Frontal cortex (tissue), 4 donors: ENCODE results near the gene ZNF316. TPM values are rescaled to one million over a fixed set of nuclear protein-coding genes. Genes with fewer than 3 reads are reported as not detected.
"Not testable (repeated sequence)": the region's sequence is repeated elsewhere in the genome, so short reads cannot be mapped to it uniquely, and the experiment has no call there.

Experiments
- DNase-seq, 2 donors: peaks; one replicate each; pipeline ENCODE4 v3.0.0; 2012; ENCODE audit warnings: low spot score in 2 of 2
- FAIRE-seq: peaks from 2 replicates; lab custom pipeline; 2012; peaks lifted over from hg19 to GRCh38; lab: Jason Lieb, UNC
- total RNA-seq: library from RNA; depleted of rRNA; stranded (reverse); fragments of >200 nt; gene quantifications from one replicate; pipeline ENCODE4 v1.2.3, GENCODE V29; 2014
- donor health status: control.
- donor health status: control.
- donor health status: control.

ZNF316 gene
- total RNA-seq, 1 donor from 2014 or later, result 15.5 TPM

DNA sequence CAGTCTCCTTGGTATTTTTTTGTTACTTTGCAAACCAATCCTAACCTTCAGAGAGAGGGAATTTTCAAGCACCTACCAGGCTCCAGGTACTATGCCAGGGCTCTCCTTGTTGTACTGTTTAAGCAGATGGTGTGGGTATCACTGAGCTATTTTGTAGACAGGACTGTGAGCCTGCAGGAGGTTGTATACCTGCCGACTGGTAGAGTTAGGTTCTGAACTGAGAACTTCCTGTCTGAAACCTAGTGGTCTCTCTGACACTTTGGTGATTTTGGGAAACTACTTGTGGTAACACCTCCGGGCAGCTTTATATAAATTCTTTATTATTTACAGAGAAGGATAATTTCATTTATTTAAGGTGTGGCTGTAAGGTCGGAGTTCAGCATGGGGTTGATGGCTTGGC, 17.2 kb upstream of the ZNF316 start:
- DNase-seq, result no peak
- no peak for FAIRE-seq

DNA sequence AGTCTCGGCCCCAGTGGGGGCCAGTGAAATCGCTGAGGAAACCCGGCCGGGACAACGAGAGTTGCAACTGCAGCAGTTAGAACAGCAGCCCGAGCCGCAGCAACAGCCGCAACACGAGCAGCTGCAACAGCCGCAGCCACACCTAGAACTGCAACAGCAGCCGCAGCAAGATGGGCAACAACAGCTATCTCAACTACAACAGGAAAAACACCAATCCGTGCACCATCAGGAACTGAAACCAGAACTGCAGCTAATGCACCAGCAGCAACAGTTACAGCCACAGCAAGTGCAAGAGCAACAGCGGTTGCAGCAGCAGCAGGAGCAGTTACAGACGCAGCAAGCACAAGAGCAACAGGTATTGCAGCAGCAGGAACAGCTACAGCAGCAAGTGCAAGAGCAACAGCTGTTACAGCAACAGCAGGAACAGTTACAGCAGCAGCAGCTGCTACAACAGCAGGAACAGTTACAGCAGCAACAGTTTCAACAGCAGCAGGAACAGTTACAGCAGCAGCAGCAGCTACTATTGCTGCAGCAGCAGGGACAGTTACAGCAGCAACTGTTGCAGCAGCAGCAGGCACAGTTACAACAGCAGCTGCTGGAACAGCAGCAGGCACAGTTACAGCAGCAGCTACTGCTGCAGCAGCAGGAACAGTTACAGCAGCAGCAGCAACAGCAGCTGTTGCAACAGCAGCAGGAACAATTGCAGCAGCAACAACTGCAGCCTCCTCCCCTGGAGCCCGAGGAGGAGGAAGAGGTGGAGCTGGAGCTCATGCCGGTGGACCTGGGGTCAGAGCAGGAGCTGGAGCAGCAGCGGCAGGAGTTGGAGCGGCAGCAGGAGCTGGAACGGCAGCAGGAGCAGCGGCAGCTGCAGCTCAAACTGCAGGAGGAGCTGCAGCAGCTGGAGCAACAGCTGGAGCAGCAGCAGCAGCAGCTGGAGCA, 15.7 kb upstream of the ZNF316 start:
- no peak for DNase-seq
- no peak for FAIRE-seq

- FAIRE-seq (no peak), DNase-seq (no peak)
Measured at GRCh38 chr7:6622134-6622710, 14.9 kb upstream of the ZNF316 start.

GRCh38 chr7:6623589-6624245, 13.4 kb upstream of the ZNF316 start:
- FAIRE-seq, result no peak
- DNase-seq, result no peak

DNA sequence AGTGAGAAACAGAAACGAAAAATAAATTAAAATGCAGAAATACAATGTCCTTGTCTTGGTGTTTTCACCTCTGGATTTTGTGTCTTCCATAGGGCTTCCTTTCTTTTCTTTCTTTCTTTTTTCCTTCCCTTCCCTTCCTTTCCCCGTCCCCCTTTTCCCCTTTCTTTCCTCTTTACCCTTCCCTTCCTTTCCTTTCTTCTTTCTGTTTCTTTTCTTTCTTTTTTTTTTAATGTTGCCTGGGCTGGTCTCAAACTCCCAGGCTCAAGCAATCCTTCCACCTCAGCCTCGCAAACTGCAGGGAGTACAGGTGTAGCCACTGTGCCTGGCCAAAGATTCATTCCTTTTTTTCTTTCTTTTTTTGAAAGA, 12.9 kb upstream of the ZNF316 start:
- DNase-seq (no peak), FAIRE-seq (no peak)

- FAIRE-seq (no peak), DNase-seq (no peak)
Measured at GRCh38 chr7:6628045-6628444, 9.1 kb upstream of the ZNF316 start.

DNA sequence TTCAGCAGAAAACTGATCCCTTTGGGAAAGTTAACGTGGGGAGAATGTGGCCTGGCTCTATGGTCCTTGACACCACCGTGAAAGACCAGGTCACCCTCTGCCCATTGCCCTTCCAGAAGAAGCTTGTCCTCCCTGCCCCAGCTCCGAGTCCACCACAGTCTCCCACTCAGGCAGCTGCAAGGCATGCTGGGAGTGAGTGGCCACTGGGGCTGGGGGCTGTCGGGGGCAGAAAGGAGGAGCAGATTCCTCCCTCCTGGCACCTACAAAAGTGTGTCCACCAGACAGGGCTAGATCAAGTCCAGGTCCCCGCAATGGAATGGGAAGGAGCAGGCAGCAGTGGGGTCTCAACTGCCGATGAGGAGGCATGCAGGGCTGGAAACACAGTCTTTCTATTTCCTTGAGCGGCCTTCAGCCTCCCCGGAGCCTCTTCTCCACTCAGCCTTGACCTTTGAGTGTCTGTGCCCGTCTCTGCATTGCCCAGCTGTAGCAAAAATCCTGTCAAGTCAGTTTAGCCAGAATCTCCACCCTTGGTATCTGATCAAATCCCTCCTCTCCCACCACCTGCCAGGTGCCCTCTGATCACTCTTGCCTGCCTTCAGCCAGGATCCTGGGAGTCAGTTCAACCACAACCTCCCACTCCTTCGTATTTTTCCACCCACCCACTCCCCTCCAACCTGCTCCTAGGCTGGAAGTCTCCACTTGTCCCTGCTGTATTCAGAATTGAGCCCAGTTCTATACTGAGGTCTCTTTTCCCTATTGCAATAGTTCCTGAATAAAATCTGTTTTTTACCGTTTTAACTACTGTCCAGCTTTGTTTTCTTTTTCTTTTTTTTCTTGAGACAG, 6.9 kb upstream of the ZNF316 start:
- FAIRE-seq (no peak), DNase-seq (no peak)

- no peak for DNase-seq
- no peak for FAIRE-seq
Measured at GRCh38 chr7:6631605-6632004, 5.5 kb upstream of the ZNF316 start.

DNA sequence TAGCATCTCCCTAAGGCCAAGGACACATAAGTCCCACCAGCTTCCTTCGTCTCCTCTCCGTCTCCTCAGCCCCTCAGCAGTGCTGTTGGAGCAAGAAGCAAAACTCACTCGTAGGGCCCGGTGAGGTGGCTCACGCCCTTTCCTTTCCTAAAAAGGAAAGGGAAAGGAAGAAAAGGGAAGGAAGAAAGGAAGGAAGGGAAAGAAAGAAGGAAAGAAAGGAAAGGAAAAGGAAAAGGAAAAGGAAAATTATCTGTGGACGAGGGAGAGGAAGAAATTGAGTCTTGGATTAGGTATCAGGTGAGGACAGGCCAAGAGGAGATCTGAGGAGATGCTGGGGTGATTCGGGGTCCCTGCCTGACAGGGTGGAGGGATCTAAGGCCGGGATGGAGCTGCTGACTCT, 3.1 kb upstream of the ZNF316 start:
- no peak for DNase-seq
- no peak for FAIRE-seq

DNA sequence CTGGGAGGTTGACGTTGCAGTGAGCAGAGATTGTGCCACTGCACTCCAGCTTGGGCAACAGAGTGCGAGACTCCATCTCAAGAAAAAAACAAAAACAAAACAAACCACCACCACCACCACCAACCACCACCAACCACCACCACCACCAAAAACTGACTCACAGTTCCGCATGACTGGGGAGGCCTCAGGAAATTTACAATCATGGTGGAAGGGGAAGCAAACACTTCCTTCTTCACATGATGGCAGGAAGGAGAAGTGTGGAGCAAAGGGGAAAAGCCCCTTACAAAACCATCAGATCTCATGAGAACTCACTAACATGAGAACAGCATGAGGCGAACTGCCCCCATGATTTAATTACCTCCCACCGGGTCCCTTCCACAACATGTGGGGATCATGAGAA, 2.1 kb upstream of the ZNF316 start:
- DNase-seq, FAIRE-seq: not testable (repeated sequence)

DNA sequence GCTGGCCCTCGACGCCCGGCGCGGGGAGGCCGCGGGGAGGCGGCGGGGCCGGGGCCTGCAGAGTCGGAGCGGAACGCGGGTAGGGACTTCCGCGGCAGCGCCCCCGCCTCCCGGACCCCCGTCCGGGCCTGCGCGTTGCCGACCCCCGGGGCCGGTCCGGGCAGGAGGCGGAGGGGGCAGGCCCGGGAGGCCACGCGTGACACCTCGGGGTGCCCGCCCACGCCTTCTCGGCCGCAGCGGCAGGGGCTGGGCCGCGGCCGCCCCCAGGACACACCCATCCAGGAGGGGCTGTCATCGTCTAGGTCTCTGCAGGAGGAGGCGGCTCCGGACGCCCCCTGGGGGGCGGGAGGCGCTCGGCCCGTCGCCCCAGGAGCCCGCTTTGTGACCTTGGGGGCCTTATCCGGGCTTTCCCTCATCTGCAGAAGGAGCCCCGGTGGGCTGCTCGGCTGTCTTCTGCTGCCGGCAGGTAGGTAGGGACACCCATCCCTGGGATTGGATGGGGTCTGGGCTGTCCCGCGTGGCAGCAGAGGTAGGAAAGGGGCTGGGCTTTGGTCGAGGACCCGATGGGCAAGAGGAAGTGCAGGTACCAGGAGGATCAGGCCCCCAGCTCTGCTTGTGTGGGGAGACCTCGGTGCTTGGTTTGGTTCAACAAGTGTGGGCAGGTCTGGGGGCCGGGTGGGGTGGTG, 569 bp downstream of the ZNF316 start:
- FAIRE-seq (no peak), DNase-seq (peak in 1 of 2 donors; percentile 74)

DNA sequence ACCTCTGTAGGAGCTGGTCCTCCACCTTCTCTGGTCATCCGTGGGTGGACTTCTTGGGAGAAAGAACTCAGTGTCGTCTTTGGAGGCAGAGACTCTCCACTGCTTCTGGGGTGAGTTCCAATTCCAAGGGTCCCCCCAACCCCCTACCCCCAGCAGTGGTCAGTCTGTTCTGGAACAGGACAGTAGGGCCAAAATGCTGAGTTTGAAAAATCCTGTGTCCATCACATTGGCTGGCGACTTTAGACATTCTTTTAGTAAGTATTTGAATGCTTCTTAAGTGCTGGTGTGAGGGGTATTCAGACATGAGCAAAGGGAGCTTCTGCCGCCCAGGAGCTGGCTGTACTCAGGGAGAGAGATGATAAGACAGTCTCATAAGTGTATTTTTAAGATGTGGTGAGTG, 1.9 kb downstream of the ZNF316 start:
- no peak for FAIRE-seq
- DNase-seq, result no peak

GRCh38 chr7:6639627-6640026, 2.5 kb downstream of the ZNF316 start:
- FAIRE-seq, result no peak
- DNase-seq, result no peak

DNA sequence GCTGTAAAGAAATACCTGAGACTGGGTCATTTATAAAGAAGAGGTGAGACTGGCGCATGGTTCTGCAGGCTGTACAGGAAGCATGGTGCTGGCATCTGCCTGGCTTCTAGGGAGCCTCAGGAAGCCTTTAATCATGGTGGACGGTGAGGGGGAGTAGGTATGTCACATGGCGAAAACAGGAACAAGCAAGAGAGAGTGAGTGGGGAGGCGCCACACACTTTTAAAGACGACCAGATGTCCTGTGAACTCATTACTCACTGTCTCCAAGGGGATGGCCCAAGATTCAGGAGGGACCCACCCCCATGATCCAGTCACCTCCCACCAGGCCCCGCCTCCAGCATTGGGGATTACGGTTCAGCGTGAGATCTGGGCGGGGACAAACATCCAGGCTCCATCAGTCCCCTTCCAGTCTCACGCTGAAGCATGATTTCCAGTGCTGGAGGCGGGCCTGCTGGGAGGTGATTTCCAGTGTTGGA, 3.2 kb downstream of the ZNF316 start:
- no peak for FAIRE-seq
- DNase-seq, result no peak

- FAIRE-seq (no peak), DNase-seq (no peak)
Measured at GRCh38 chr7:6641305-6642035, 4.4 kb downstream of the ZNF316 start.

DNA sequence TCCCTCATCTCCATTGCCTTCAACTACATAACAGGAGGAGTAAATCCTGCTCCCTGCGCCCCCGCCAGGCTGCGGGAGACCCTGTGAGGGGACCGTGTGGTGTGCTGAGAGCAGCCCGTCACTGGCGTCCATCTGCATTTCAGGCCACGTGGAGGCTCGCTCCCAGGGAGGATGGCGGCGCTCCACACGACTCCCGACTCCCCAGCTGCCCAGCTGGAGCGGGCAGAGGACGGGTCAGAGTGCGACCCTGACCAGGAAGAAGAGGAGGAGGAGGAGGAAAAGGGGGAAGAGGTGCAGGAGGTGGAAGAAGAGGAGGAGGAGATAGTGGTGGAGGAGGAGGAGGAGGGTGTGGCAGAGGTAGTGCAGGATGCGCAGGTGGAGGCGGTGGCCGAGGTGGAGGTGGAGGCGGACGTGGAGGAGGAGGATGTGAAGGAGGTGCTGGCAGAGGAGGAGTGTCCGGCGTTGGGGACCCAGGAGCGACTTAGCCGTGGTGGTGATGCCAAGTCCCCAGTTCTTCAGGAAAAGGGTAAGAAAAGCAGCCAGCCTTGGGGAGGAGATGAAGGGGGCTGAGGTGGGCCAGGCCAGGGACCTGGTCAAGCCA, 5.2 kb downstream of the ZNF316 start:
- FAIRE-seq, result no peak

DNA sequence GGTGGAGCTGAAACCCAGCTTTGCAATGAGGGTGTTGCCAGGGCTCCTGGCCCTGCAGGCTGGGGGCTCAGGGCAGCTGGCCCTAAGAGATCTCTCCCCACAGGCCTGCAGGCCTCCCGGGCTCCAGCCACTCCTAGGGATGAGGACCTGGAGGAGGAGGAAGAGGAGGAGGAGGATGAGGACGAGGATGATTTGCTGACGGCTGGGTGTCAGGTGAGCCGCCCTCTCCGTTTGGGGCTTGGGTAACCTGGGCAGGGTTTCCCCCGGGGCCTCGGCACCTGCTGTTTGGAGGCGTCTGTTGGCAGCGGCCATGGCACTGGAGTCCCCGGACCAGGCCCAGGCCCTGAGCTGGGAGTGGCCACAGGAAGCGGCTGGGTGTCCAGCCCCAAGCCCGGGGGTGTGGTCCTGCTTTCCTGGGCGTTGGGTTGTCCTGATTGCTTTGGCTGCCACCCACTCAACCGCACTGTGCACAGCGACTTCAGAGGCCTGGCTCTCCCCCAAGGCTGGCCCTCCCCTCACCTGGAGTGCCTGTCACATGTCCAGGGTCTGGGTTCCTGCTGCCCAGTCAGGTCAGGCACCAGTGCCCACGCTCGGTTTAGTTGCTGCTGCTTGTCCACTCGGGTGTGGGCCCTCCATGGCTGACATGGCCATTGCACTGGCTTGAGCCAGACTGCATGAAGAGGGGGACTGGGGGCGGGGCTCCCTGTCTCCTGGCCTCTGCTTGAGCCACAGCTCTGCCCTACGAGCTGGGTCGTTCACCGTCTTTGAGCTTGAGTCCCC, 5.9 kb downstream of the ZNF316 start:
- DNase-seq (no peak), FAIRE-seq (no peak)

More for the DNA sequence above, 5.2 kb downstream of the ZNF316 start:
- no peak for DNase-seq
